EH (cell line): ENCODE measurements around the gene ISG20.
A peak's percentile ranks its signal among the peaks of the same experiment; 100 is the strongest.

Experiments
- DNase-seq: peaks from one replicate; pipeline ENCODE4 v3.0.0-alpha.2; 2015; ENCODE audit warnings: low read depth

Gene ISG20

DNA sequence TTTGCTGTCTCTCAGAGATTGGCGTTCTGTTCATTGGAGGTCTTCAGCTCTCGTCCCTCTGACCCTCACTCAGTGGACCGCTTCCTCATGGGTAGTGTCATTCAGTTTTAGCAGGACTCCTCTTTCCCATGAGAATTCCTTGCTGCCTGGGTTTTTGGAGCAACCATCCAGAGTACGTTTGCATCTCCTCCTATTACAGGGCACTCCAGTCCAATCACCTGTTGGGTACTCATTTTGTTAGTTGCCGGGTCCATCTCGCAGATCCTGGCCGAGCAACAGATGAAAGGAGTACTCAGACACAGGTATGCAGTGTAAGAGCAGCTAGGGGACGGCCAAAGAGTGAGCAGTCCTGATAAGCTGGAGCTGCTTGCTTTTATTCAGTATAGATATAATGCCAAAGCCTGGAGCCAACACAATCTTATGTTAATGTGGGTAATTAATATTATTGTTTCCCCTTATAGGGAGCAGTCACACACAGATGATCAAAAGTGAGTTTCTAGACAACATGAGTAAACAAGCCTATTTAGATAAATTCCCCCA, 49.6 kb downstream of the ISG20 start:
- DNase-seq: no peak

DNA sequence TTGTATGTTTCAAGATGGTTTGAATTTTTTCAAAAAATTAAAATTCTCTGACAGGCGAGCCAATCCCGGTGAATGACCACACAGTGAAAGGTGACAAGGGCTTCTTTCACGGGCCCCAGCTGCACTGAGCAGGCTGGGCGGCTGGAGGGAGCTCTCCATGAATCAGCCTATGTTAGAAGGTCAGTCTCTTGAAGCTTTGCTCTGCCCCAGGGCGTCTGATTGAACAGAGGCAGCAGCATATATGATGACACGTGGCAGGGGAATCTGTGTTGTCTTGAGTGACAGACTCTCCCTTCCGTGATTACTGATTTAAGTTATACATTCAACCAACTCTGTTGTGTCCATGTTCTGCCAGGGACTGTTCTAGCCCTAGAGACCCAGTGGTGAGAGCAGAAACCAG, 51.5 kb downstream of the ISG20 start:
- peak; percentile 34 for DNase-seq

DNA sequence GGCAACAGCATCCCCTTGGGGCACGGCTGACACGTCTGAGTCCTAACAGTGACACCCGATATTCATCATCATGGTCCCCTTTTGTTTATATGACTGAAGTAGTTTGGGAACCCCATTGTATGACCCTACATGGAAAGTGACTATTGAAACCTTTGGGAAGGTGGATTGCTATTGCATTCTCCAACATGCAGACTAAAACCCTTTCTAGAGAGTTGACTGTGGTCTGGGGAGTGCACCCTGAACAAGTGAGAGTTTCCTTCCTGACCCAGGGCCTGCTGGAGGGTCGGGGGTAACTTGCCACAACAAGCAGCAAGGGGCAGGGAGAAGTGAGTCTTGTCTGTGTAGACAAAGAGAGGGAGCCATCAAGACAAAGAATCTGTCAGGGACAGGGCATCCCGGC, 54.4 kb downstream of the ISG20 start:
- no peak for DNase-seq

DNA sequence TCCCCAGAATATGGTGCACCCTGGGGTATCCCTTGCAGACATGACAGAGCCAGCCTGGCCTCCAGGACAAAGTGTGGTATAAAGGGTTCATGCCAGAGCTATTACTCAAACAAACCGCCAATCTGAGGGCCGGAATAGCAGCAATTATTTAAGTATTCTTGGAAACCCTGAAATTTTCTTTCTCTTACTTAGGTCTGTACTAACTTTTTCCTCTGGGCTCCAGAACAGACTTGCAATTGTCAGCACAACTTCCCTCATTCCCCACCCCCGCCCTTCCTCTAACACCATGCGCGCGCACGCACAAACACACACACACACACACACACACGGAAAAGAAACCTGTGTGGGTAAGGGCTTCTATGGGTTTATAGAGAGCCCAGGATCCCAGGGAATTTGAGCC, 56.3 kb downstream of the ISG20 start:
- DNase-seq: peak; percentile 65

DNA sequence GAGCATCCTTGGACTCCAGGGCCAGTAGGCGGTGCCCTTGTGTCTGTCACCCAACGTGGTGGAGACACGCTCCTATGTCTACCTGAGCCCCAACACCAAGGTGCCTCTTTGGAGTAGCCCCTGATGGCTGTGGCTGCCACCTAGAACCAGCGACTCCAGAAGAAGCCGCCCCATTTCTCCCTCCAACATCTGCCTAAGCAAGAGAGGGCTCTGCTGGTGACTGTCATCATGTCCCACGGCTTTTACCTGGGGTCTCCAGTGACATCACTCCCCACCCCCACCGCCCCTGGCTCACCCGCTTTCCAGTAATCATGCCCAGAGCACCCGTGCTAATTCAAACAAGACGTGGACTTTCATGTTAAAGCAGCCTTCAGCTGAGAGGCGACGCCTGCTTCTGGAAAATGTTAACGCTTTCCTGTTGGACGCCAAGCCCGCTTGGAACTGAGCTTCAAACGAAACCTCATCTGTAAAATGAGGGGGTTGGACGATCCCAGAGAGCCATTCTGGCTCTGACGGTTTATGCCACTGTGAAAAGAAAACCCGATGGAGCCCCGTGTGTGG, 57.0 kb downstream of the ISG20 start:
- no peak for DNase-seq

DNA sequence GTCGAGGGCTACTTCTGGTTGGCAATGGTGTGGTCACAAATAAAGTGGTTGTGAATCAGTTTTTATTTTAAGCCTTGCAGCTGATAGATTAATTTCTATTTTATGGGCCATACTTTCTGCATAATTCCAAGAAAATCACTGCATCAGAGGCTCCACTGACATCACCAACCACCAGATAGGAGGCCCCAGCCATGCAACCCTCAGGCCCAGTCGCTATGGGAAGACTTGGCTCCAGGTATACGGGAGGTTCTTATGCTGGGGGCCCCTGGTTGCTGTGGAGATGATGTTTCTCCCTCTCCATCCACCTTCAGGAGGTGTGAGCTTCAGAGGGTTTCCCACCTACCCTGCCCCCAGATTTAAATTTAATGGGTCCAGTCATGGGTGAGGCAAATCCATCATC, 57.4 kb downstream of the ISG20 start:
- DNase-seq: no peak

DNA sequence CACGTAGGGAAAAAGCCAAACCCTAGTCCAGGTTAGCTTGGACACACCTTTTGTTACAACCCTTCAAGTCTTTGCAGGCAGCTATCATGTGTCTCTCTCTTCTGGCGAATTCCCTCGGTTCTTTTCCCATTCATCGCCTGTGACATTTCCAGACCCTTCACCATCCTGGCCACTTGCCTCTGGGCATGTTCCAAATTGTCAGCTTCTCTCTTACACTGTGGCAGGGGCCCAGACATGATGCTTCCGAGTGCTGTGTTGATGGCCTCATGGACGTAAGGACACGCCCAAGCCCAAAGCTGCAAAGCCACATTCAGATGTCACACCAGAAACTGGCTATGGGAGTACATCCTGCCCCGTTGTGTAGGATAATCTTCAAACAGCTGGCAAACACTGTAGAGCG, 58.5 kb downstream of the ISG20 start:
- DNase-seq: no peak

DNA sequence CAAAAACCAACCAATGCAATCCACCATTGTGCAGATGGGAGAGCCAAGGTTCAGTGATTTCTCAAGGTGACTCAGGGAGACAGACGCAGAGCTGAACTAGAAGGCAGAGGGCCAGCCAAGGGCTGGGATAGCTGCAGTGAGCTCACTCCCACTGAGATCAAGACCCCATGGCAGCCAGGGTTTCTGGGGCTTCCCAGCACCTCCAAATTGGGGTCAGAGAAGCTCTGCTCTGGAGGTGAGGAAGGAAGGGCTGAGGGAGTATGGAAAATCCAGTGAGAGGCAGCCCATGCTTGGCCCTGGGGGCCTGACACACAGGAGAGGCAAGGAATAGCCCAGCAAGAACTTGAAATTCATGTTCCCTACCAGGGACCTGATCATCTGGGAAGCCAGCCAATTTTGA, 61.0 kb downstream of the ISG20 start:
- no peak for DNase-seq

DNA sequence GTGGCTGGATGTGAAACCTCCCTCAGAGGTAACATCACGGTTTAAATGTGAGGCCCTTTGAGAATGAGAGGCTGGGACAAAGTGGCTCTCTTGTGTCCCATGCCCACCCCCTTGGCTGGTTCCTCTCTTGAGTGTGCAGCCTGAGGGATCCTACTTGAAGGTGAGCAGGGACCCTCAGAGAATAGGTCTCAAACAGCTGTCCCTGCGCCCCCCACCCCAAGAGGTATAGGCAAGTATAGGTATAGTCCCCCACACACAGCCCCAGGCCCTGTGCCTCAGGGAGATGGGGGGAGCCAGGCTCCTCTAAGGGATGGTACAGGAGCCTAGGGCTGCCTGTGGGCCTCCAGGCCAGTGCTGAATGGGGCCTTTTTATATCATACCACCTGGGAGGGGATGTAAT, 61.9 kb downstream of the ISG20 start:
- DNase-seq: no peak

DNA sequence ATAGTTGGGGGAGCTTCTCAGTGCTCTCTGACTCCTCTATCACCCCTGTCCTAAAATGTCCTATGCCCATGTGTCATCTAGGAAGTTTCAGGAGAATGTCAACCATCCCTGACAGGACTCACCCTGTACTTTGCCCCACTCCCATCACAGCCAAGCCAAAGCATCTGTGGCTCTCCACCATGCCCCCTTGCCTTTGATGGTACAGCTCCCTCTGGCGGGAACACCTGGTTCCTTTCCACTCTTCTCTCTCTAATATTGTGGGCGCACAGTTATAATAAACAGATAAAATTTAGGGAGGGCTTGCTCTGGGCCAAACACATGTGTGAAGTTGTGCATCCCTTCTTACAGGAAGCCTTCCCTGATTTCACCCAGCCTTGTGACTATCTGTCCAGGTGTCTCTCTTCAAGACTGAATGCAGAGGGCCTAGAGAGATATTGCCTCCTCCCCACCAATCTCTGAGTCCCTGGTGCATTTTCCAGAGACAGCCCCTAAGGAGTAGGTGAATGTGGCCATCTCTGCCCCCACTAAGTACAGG, 62.8 kb downstream of the ISG20 start:
- DNase-seq: no peak

DNA sequence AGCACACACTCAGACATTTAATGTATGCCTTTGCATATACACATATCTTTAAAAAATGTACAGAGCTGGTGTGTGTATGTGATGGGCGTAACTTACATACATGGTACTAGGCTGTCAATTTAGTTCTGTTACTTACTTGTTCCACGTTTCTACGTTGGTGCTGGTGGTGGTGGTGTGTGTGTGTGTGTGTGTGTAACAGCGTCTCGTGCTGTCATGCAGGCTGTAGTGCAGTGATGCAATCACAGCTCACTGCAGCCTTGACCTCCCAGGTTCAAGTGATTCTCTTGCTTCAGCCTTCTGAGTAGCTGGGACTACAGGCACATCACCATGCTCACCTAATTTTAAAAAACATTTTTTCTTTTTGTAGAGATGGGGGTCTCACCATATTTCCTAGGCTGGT, 64.2 kb downstream of the ISG20 start:
- no peak for DNase-seq

DNA sequence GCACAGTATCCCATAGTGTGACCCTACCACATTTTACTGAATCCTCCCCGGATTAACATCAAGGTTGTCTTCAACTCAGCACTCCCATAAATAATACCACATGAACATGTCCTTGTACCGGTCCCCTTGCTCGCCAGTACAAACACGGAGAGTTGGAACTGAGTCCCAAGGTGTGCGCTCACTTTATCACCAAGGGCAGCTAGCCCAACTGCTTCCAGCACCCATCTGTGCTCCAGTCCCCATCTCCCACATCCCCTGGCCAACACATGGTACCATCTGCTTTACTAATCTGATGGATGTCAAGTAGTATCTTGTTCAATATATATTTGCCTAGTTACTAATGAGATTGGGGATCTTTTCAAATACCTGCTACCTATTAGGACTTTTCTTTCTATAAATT, 64.7 kb downstream of the ISG20 start:
- DNase-seq: no peak

DNA sequence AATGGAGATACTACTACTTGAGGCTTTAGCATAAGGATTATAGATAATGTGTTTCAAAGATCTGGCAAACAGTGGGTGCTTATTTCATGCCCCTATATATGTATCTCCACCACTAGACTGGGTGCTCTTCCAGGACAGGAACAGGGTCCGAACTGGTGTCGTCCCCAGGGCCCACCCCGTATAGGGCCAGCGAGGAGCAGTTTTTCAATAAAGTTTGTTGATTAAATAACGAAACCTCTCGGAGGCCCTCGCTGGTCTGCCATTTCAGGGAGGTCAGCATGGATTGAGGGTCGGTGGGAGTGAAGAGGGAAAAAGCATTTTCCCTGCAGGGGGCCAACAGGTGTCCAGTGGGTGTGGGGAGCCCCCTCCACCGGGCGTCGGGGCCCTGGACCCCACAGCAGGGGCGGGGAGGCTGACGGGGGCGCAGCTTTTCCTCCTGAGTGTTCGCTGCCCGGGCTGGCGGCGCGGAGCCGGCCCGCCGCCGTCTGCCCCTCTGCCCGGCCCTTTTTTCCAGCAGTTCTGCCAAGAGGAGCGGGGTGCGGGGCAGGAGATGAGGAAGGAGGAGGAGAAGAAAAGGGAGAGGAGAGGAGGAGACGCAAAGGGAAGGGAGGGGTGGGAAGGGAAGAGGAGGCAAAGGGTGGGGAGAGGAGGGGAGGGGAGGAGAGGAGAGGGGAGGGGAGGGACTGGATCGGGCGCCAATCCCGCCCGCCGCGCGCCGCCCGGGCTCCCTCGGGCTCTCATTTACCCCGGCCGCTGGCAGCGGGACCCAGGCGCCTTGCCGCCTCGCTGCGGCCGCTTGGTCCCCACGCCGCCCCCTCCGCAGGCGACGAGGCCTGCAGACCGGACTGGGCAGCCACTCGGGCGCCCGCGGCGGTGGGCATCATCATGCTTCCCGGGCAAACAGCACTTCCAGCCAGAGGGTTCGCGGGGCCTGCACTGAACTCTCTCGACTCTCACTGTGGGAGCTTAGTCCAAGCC, 66.3 kb downstream of the ISG20 start:
- DNase-seq: peak; percentile 77

DNA sequence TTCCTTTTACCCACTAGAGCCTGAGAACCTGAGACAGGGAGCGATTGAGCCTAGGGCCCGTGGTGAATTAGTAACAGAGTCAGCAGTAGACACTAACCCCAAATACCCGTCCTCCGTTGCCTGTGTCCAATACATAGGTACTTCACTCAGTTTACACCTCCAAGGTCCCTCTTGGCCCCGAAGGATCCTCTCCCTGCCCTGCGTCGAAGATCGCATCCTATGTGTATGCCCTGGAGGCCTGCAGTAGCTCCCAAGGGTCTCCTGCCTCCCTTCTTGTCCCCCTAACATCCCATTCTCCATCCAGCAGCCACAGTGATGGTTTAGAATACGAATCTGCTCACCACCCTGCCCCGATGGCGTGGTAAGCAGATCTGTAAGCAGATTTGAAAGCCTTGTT, 67.0 kb downstream of the ISG20 start:
- DNase-seq: no peak
